H1 (cell line): ENCODE results near the gene CCDC106. TPM values are rescaled to one million over a fixed set of nuclear protein-coding genes. Genes with fewer than 3 reads are reported as not detected.
A peak's percentile ranks its signal among the peaks of the same experiment; 100 is the strongest.

Experiments
- BACH1 ChIP-seq: IDR thresholded peaks from 2 replicates; pipeline ENCODE4 v1.6.1; 2012; ENCODE audit warnings: low read length, improper control_type of control experiment
- CEBPB ChIP-seq: IDR thresholded peaks from 2 replicates; pipeline ENCODE4 v1.6.1; 2012; ENCODE audit warnings: low read depth, low read length
- CTCF ChIP-seq, 3 experiments: IDR thresholded peaks; 1 replicate in 2 of 3; 2 replicates in 1 of 3; pipeline versions ENCODE4 v1.5.1 to v1.6.1; 2011; ENCODE audit warnings: low read length in 3 of 3, mild to moderate bottlenecking in 3 of 3, inconsistent platforms in 2 of 3, low read depth in 1 of 3, moderate library complexity in 1 of 3; ENCODE audit not compliant: insufficient read depth in 1 of 3; ENCODE audit errors: control extremely low read depth in 1 of 3
- EZH2 ChIP-seq: fragments of 200-600 bp; sonication (generic); IDR thresholded peaks from 2 replicates; pipeline ENCODE4 v1.7.1; 2012; ENCODE audit warnings: low read depth, mild to moderate bottlenecking, moderate library complexity, low read length, inconsistent platforms; ENCODE audit not compliant: severe bottlenecking
- HDAC2 ChIP-seq, 2 experiments: fragments of 300-600 bp in 1 of 2; sonication (generic) in 1 of 2; IDR thresholded peaks; 2 replicates each; pipeline ENCODE4 v1.6.1; 2011 to 2012; ENCODE audit warnings: low read depth in 2 of 2, low read length in 2 of 2, mild to moderate bottlenecking in 2 of 2, moderate library complexity in 2 of 2, borderline replicate concordance in 1 of 2, inconsistent platforms in 1 of 2
- JUN ChIP-seq: IDR thresholded peaks from 2 replicates; pipeline ENCODE4 v1.6.1; 2011; ENCODE audit warnings: low read depth, mild to moderate bottlenecking, improper control_type of control experiment, low read length
- MAFK ChIP-seq: IDR thresholded peaks from 2 replicates; pipeline ENCODE4 v1.6.1; 2012; ENCODE audit warnings: low read depth, mild to moderate bottlenecking, improper control_type of control experiment, low read length
- MAX ChIP-seq: IDR thresholded peaks from 2 replicates; pipeline ENCODE4 v1.6.1; 2012; ENCODE audit warnings: inconsistent platforms
- POLR2A ChIP-seq, 2 experiments: IDR thresholded peaks; 1 replicate in 1 of 2; 2 replicates in 1 of 2; pipeline ENCODE4 v1.6.1; 2011; ENCODE audit warnings: low read depth in 2 of 2, low read length in 2 of 2, mild to moderate bottlenecking in 2 of 2; ENCODE audit errors: control extremely low read depth in 1 of 2
- POLR2AphosphoS5 ChIP-seq: IDR thresholded peaks from 2 replicates; pipeline ENCODE4 v1.6.1; 2011; ENCODE audit warnings: low read depth, low read length
- POU5F1 ChIP-seq: IDR thresholded peaks from 2 replicates; pipeline ENCODE4 v1.6.1; 2011; ENCODE audit warnings: low read depth, mild to moderate bottlenecking, low read length, moderate library complexity
- RBBP5 ChIP-seq: IDR thresholded peaks from 2 replicates; pipeline ENCODE4 v1.7.1; 2012; ENCODE audit warnings: low read depth, mild to moderate bottlenecking, inconsistent platforms, low read length, moderate library complexity, borderline replicate concordance
- RNF2 ChIP-seq: fragments of 200-900, 300-1000 bp; sonication (generic); IDR thresholded peaks from 2 replicates; pipeline ENCODE4 v1.7.1; 2016; ENCODE audit warnings: borderline replicate concordance, low read depth, mild to moderate bottlenecking, antibody characterized with exemption, low read length; ENCODE audit not compliant: poor library complexity, severe bottlenecking; ENCODE audit errors: missing control alignments
- SAP30 ChIP-seq: fragments of 300-600 bp; sonication (generic); IDR thresholded peaks from 2 replicates; pipeline ENCODE4 v1.7.1; 2012; ENCODE audit warnings: low read length, moderate library complexity, mild to moderate bottlenecking, inconsistent platforms; ENCODE audit not compliant: insufficient read depth, insufficient replicate concordance
- SUZ12 ChIP-seq: fragments of 200-600 bp; sonication (generic); IDR thresholded peaks from 2 replicates; pipeline ENCODE4 v1.6.1; 2012; ENCODE audit warnings: mild to moderate bottlenecking, inconsistent platforms, low read length, moderate library complexity, mixed read lengths
- TAF1 ChIP-seq: IDR thresholded peaks from 2 replicates; pipeline ENCODE4 v1.6.1; 2011; ENCODE audit warnings: mild to moderate bottlenecking, low read depth, low read length
- TBP ChIP-seq: IDR thresholded peaks from 2 replicates; pipeline ENCODE4 v1.6.1; 2011; ENCODE audit warnings: low read depth, low read length, improper control_type of control experiment
- TCF12 ChIP-seq: IDR thresholded peaks from 2 replicates; pipeline ENCODE4 v1.6.1; 2011; ENCODE audit warnings: low read depth, mild to moderate bottlenecking, low read length
- polyA plus RNA-seq, 7 experiments: library from polyadenylated mRNA; depleted of rRNA in 3 of 7; stranded (reverse) in 5 of 7; unstranded in 2 of 7; fragments of >200 nt in 5 of 7; fragments of 200-250 nt in 2 of 7; gene quantifications; 1 replicate in 5 of 7; 2 replicates in 1 of 7; 4 replicates in 1 of 7; pipeline versions ENCODE4 v1.2.1 to v1.2.3, GENCODE V29; 2011 to 2013; ENCODE audit warnings: missing spikeins in 2 of 7, mixed read lengths in 2 of 7
- total RNA-seq: library from RNA; stranded (reverse); fragmentation: NEBNext Ultra II Directional; extraction: Animal tissue kit (Norgen Biotek cat#: 25700); gene quantifications from 2 replicates; pipeline ENCODE4 v1.2.1, GENCODE V29; 2021

The CCDC106 gene
- total and polyA plus RNA-seq, 2 of the 8 experiments (the other 6 are each of a cell fraction or from before 2014, with no cell fraction given), result 12.0 to 20.1 TPM

- TF ChIP-seq JUN (no peak), TAF1 (peak; percentile 97), TBP (peak; percentile 86), BACH1 (no peak), CEBPB (no peak), MAFK (no peak), POLR2AphosphoS5 (peak; percentile 60), RNF2 (no peak), EZH2 (no peak), RBBP5 (no peak), POU5F1 (no peak), MAX (no peak), SUZ12 (no peak), CTCF (IDR thresholded peaks at IDR 0.05; ENCODE audit: control extremely low read depth in 1 of 3, insufficient read depth in 1 of 3, low read depth in 1 of 3, low read length in 3 of 3) (no peak), POLR2A (IDR thresholded peaks at IDR 0.05; ENCODE audit: control extremely low read depth in 1 of 2, low read depth in 2 of 2, low read length in 2 of 2) (peak; percentile 62 to 86), SAP30 (no peak), HDAC2 (IDR thresholded peaks at IDR 0.05; ENCODE audit: borderline replicate concordance in 1 of 2, low read depth in 2 of 2, low read length in 2 of 2) (no peak), TCF12 (no peak)
These were observed 23.7 kb upstream of the CCDC106 start, which contains the start of gene ZNF784 (continued) for GRCh38 chr19:55624109-55625003.
